GM12891 (cell line): ENCODE measurements around the gene PLEKHG2.

ENCODE experiments used
- DNase-seq: peaks from one replicate; pipeline ENCODE4 v3.0.0; 2011; ENCODE audit warnings: low spot score; ENCODE audit not compliant: insufficient read length
- FAIRE-seq: peaks from 2 replicates; lab custom pipeline; 2011; peaks lifted over from hg19 to GRCh38; lab: Jason Lieb, UNC
- PAX5 ChIP-seq: IDR thresholded peaks from 2 replicates; pipeline ENCODE4 v1.6.1; 2011; ENCODE audit warnings: low read length, moderate library complexity, mild to moderate bottlenecking; ENCODE audit not compliant: insufficient read depth, severe bottlenecking
- POLR2A ChIP-seq: IDR thresholded peaks from 2 replicates; pipeline ENCODE4 v1.6.1; 2011; ENCODE audit warnings: low read depth, low read length, control low read depth
- POLR2AphosphoS5 ChIP-seq: IDR thresholded peaks from 2 replicates; pipeline ENCODE4 v1.6.1; 2011; ENCODE audit warnings: low read depth, low read length, control low read depth
- POU2F2 ChIP-seq: IDR thresholded peaks from 2 replicates; pipeline ENCODE4 v1.6.1; 2011; ENCODE audit warnings: low read depth, mild to moderate bottlenecking, control low read depth, low read length, moderate library complexity
- SPI1 ChIP-seq: IDR thresholded peaks from 2 replicates; pipeline ENCODE4 v1.6.1; 2011; ENCODE audit warnings: low read depth, low read length, control low read depth
- TAF1 ChIP-seq: IDR thresholded peaks from 2 replicates; pipeline ENCODE4 v1.6.1; 2011; ENCODE audit warnings: low read depth, low read length, control low read depth

Gene PLEKHG2

GRCh38 chr19:39469567-39469966, 57.1 kb downstream of the PLEKHG2 start:
- no peak for FAIRE-seq
- DNase-seq, result no peak

DNA sequence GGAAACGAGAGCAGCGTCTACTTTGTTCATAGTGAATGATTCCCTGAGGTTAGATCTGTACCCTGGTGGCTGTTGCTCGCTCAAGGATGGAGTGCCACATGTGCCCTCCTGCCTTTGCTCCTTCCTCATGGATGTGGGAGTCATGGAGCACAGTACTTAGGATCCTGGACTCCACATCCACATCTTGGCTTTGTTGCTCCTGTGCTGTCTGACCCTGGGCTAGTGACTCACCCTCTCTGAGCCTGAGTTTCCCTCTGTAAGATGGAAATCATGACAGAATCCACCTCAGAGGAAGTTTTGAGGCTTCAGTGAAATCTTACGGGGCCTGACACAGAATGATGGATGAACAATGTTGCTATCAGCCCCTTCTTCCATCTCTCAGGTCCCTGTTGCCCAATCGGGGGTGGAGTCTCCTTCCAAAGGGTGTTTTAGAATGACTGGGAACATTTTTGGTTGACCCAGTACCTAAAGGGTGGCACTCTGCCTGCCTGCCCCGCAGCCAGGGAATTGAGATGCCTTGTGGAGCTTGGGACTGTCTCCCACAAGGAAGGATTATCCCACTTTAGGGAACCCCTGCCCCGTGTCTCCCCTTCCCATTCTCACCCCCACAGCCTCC, 58.4 kb downstream of the PLEKHG2 start:
- TF ChIP-seq POU2F2 (no peak), POLR2AphosphoS5 (no peak), TAF1 (no peak), SPI1 (no peak), PAX5 (no peak), POLR2A (no peak)
- DNase-seq (no peak), FAIRE-seq (no peak)

More at GRCh38 chr19:39469567-39469966, 57.1 kb downstream of the PLEKHG2 start:
- TF ChIP-seq PAX5 (no peak), POLR2AphosphoS5 (0 out of 2 replicates have a peak, but pooled peaks have one; percentile 25), POU2F2 (no peak)

DNA sequence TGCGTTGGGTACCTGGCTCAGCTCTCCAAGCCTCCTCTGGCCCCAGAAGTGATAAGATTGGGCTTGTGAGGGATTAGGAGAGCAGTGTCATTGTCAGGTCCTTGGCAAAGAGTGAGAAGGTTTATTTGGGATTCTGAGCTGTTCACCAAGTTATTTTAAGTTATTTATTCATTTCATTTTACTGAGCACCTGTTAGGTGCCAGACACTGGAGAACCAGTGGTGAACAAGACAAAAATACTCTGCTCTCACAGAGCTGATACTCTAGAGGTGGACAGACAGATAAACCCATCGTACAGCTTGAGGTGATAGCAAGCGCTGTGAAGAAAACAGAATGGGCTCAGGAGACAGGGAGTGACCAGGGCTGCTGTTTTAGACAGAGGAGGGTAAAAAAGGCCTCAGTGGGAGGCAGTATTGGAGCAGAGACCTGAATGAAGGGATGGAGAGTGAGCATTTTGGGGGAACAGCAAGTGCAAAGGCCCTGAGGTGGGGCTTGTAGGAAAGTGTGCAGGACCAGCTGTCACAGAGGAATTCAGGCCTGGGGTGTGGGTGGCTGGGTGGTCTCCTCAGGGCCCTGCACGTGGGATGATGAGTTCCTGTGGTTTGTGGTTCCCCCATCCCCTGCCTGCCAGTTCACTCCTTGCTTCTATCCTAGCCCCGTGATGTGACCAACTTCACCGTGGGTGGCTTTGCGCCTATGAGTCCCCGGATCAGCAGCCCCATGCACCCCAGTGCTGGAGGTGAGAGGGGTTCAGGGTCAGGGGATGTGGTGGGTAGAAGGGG, 59.5 kb downstream of the PLEKHG2 start:
- TF ChIP-seq TAF1 (no peak), POLR2A (no peak), POU2F2 (peak; percentile 49; the same call in 1 of the 2 replicates), SPI1 (no peak), PAX5 (no peak), POLR2AphosphoS5 (no peak)
- FAIRE-seq (no peak), DNase-seq (no peak)

- TF ChIP-seq POU2F2 (no peak), SPI1 (no peak)
- DNase-seq (no peak), FAIRE-seq (no peak)
Observed at GRCh38 chr19:39472746-39473442, 60.4 kb downstream of the PLEKHG2 start.

DNA sequence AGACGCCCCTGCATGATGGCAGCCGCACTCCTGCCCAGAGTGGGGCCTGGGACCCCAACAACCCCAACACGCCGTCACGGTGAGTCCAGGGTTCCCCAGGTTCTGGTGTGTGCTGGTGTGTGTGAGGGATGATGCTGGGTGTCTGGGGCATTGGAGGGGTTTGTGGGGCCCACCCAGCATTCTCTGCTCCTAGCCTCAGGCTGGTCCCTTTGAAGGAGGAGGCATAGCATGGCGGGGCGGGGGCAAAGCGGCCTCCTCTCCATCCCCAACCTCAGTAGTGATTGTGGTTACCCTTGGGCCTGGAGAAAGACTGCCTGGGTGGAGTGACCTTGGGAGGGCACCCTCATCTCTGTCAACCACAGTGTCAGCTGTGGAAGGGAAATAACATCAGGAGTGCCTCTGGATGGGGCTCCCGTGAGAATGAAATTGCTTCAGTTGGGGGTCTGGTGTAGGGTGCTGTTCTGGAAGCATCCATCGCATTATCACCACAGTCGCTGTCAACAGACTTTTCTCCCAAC, 61.0 kb downstream of the PLEKHG2 start:
- TF ChIP-seq TAF1, result no peak
- TF ChIP-seq POLR2A, result no peak
- TF ChIP-seq PAX5, result no peak
- TF ChIP-seq POLR2AphosphoS5, result no peak
- no peak for TF ChIP-seq SPI1
- no peak for TF ChIP-seq POU2F2
- no peak for FAIRE-seq

GRCh38 chr19:39474139-39474620, 61.7 kb downstream of the PLEKHG2 start:
- TF ChIP-seq POU2F2 (no peak), SPI1 (peak; percentile 36; the same call in 1 of the 2 replicates), POLR2A (no peak), PAX5 (no peak), TAF1 (no peak)
- FAIRE-seq (peak; percentile 45), DNase-seq (peak; percentile 68)

More for the DNA sequence above, 61.0 kb downstream of the PLEKHG2 start:
- no peak for DNase-seq

GRCh38 chr19:39475748-39476147, 63.3 kb downstream of the PLEKHG2 start:
- DNase-seq (no peak), FAIRE-seq (no peak)
- TF ChIP-seq POLR2AphosphoS5, result no peak
- TF ChIP-seq TAF1, result no peak
- no peak for TF ChIP-seq PAX5
- no peak for TF ChIP-seq POLR2A
- TF ChIP-seq POU2F2, result no peak
- TF ChIP-seq SPI1, result no peak
